ENCODE results near the gene FBXW11.

- TF ChIP-seq CTCF (IDR thresholded peaks at IDR 0.05; ENCODE audit: poor library complexity, severe bottlenecking) (no peak), EP300 (conservative IDR thresholded peaks at IDR 0.05; ENCODE audit: poor library complexity, severe bottlenecking) (no peak), EZH2 (IDR thresholded peaks at IDR 0.05; ENCODE audit: borderline replicate concordance, insufficient read depth, low read length, poor library complexity, severe bottlenecking) (no peak), RAD21 (conservative IDR thresholded peaks at IDR 0.05) (no peak), TAF1 (IDR thresholded peaks at IDR 0.05; ENCODE audit: low read depth) (no peak), MXI1 (conservative IDR thresholded peaks at IDR 0.05; ENCODE audit: poor library complexity, severe bottlenecking) (no peak), REST (IDR thresholded peaks at IDR 0.05; ENCODE audit: borderline replicate concordance) (no peak)
These were observed 180.3 kb downstream of the FBXW11 start for GRCh38 chr5:171826132-171826531.
